Right renal cortex interstitium (tissue), 3 donors: ENCODE measurements around the gene TDRKH. TPM values are rescaled to one million over a fixed set of nuclear protein-coding genes. Genes with fewer than 3 reads are reported as not detected.
"Not testable (repeated sequence)": the region's sequence is repeated elsewhere in the genome, so short reads cannot be mapped to it uniquely, and the experiment has no call there.

Experiments used
- DNase-seq, 3 donors: peaks; one replicate each; pipeline ENCODE4 v3.0.0-alpha.2; 2013; ENCODE audit warnings: low read depth in 3 of 3, low spot score in 2 of 3
- polyA plus RNA-seq, 3 donors: library from polyadenylated mRNA; unstranded; fragments of 120-200 nt; gene quantifications; one replicate each; pipeline ENCODE4 v1.2.1, GENCODE V29; 2013; ENCODE audit not compliant: insufficient read length in 3 of 3

Gene TDRKH
- polyA plus RNA-seq, 3 donors: 8.8 to 9.1 (median 9.1) TPM

GRCh38 chr1:151803915-151804314, 13.6 kb upstream of the TDRKH start:
- no peak for DNase-seq

GRCh38 chr1:151803164-151803563, 12.9 kb upstream of the TDRKH start:
- no peak for DNase-seq

DNA sequence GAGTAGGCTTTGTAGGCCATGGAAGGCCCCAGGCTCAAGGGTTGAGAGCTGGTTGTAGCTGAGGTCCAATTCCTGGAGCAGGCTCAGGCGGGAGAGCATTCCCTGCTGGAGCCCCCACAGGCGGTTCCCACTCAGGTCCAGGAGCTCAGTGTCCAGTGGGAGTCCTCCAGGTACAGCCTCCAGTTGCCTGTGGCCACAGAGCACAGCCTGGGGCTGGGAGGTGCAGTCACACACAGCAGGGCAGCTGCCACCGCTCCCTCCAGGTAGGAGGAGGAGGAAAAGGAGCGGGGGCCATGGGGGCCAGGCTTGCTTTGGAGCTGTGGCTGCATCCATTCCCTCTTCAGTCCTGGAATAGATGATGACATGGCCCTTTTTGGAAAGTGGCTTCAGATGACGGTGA, 12.1 kb upstream of the TDRKH start:
- no peak for DNase-seq

GRCh38 chr1:151801846-151802245, 11.5 kb upstream of the TDRKH start:
- DNase-seq: no peak

DNA sequence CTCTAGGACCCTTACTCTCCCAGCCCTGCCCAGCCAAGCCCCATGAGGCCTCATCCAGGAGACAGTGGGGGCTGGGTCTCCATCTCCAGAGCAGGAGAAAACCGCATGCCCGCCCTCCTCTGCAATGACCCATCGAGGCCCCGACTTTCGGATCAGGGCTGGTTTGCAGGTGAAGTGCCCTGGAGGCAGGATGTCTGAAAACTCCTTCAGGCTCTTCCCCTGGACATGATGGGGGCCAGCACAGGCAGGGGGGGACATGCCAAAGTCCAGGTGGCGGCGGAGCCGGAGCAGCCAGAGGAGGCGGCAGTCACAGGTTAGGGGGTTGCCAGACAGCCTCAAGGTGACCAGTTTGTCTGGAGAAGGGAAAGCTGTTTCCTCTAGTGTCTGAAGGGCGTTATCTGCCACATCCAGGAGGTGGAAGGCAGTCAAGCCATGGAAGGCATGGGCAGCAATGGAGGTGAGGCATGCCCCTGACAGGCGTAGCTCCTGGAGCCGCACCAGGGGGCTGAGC, 11.1 kb upstream of the TDRKH start:
- DNase-seq: no peak

DNA sequence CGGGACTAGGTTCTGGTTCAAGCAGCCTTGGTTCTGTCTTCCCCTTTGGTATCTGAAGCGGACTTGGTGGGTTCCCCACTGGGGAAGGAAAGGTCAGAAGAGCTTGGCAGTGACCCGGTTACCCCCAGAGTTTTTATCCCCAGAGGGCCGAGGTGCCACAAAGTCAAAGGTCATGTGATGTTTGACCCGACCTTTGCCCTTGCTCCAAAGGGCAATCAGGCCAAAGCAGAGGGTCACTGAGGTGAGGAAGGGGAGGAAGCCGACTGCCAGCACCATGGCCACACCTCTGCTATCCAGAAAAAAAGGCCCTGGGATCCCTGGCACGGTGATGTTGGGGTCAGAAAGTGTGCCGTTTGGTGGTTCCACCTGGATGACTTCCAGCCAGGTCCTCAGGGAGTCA, 10.5 kb upstream of the TDRKH start:
- DNase-seq: no peak

GRCh38 chr1:151799179-151800022, 9.1 kb upstream of the TDRKH start:
- no peak for DNase-seq

DNA sequence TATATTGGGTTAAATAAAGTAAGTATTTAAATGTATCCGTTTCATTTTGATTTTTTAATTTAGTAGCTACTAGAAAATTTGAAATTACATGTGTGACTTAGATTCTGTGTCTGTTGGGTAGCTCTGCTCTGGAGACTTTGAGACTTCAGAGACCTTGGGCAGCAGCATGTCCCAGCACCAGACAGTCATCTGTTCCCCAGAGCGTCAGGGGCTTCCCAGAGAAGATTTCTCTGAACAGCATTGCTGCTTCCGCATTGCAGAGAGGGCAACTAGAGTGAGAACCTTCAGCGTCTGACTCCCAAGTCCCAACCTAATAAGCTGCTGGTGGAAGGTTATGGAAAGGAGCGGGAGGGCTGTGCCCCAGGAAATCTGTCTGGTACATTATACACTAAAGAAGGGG, 8.3 kb upstream of the TDRKH start:
- no peak for DNase-seq

DNA sequence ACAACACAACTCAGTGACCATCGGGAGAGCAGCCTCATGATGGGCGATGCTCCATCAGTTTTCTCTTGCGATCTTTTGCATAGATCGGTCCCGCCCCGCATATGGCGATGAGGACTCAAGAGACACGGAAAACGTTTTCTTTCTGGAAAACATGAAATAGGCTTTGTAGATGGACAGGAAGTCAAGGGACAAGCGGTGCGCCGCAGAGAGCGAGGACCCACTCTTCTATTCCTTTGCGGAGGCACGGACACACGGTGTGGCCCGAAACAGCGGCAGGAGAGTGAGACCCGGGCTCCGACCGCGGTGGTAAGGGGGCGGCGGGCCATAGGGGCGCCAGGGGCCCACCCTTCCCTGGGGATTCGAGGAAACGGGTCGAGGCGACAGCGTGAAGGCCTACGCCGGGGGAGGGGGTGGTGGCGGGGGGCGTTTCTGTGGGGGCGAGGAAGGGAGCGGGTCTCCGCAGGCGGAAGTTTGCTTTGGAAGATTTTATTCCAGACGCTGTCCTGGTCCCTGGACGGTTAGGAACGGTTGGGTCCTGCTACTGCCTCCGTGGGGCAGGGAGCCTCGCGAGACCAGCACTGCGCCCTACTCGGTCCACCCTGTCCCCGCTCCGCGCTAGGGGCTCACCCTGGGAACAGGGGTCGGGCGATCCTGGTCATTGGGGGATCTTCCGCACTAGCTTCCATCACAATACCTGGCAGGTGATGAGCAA, 796 bp upstream of the TDRKH start:
- DNase-seq: no peak

DNA sequence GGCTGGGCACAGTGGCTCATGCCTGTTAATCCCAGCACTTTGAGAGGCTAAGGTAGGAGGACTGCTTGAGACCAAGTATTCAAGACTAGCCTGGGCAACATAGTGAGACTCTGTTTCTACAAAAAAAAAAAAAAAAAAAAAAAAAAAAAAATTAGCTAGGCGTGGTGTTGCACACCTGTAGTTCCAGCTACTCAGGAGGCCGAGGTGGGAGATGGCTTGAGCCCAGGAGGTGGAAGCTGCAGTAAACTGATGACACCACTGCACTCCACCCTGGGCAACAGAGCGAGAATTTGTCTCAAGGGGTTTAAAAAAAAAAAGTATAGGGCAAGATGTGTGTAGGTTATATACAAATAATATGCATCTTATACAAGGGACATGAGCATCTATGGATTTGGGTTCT, 2.6 kb downstream of the TDRKH start:
- no peak for DNase-seq

DNA sequence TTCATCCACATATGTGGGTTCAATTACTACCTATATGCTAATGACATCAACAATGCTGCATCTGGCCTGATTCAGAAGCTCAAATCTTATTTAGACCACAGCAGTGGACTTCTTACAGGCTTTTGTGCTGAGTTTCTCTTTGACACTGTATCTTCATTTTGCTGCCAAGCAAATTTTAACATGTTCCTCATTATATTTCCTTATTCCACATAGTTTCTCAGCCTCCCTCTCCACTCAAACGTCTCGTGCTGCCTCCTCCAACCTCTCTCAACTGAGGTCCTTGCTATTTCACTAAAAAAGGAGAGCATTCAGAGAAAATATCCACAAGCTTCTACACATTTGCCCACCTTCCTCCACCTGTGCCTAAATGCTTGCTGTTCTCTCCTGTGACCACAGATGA, 6.5 kb downstream of the TDRKH start:
- no peak for DNase-seq

DNA sequence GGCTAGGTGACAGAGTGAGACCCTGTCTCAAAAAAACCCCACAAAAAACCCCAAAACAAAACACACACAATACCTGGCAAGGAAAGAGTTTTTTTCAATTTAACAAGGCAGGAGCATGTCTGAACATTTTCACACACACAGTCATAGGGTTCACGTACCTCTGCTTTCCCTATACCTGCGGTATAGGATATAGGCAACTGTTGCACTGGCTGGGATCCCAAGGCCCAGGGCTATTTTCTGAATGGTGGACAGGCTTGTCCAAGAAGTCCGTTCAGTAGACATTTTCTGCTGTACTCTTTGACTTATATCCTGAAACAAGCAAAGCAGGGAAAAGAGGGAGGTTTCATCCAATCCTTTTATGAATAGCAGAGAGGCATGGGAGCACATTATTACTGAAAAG, 7.6 kb downstream of the TDRKH start:
- DNase-seq: no peak

GRCh38 chr1:151782026-151782425, 8.3 kb downstream of the TDRKH start:
- DNase-seq: not testable (repeated sequence)

DNA sequence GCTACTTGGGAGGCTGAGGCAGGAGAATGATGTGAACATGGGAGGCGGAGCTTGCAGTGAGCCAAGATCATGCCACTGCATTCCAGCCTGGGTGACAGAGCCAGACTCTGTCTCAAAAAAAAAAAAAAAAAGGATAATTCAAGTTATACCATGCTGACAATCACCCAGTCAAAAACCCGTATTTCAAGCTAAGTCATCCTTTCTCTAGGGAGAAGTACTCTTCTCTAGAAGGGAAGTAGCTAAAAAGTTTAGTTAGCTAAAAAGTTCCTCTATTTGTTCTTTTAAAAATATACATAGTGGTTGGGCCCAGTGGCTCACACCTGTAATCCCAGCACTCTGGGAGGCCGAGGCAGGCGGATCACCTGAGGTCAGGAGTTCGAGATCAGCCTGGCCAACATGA, 9.6 kb downstream of the TDRKH start:
- not testable (repeated sequence) for DNase-seq

DNA sequence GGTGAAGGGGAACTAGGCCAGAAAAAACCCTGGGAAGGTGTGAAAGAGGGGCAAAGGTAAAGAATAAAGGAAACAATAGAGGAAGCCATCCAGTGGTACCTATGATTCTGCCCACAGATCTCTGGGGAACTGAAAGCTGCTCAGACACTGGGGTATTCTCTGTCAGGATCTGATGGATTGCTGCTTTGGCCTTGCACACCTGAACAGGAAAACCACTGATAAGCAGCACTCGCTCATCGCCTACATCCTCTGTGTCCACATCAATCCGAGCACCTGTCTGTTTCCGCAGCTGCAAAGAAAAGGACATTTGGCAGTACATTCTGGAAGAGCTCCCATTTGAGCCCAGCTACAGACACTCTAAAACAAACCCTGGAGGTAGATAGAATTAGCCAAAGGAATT, 10.4 kb downstream of the TDRKH start:
- DNase-seq: no peak

- DNase-seq: no peak
Observed at GRCh38 chr1:151777317-151777716, 13.0 kb downstream of the TDRKH start.

DNA sequence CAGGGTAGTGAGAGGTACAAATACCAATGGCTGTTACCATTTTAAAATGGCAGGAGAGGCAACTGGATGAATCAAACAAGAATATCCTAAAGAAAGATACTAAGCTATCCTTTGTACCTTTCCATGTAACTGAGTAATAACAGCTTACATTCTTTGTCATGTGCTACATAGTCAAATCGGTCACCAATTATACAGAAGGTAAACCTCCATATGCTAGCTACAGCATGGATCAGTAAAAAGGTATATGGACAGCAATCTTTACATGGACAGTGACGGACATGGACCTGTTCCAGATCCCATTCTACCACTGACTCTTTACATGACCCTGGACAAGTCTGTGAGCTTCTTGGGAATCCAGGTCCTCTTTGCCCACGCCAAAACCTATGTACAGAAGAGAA, 13.6 kb downstream of the TDRKH start:
- DNase-seq: no peak

DNA sequence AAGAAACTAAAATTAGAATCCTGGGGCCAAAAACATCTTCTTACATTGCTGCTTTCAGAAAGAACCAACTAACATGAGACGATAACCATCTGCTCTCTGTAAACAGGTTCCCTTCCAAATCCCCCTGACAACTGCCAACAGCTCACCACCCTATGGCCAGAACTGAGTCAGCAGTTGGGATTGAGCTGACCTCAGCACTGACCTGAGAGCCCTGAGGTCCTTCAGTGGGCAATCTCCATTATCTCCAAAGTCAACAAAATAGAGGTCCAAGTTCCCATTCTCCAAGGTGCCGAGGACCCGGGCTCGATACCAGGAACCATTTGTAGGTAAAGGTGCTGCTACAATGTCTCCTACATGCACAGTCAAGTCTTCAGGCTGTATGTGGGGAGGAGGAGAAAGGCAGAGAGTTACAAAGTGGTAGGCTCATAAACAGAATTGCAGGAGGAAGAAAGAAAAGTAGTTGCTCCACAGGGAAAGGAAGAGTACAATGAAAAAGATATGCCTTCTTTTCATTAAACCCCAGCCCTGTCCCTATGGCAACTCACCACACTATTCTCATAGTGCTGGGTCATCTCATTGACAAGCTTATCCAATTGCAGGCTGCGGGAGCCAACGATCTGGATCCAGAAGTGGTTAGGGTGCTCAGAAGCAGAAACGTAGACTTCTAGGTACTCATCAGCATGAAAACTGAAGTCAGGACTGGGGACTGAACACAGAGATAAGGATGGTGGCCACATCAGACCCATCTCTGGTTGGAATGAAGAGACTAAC, 14.2 kb downstream of the TDRKH start:
- DNase-seq: no peak

- DNase-seq: no peak
Observed at GRCh38 chr1:151774256-151774922, 15.9 kb downstream of the TDRKH start.

DNA sequence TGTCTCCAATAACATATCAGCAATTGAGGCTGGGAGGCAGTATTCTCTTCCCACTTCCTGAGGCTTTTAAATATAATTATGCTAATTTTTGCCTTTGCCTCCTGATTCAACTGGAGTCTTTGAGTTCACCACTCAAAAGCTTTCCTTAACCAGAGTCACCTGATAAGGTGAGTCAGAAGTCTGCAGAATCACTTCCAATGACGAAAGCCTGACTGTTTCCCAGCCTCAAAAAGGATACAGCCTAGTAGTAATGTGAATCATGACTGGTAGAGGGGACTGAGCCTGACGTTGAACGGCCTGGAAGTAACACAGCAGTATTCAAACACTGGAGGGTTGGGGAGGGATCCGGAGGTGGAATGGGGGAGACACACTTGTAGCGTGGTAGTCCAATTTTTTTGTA, 16.6 kb downstream of the TDRKH start:
- DNase-seq: no peak

- DNase-seq: not testable (repeated sequence)
Observed at GRCh38 chr1:151769270-151769669, 21.0 kb downstream of the TDRKH start.
